Endothelial cell of umbilical vein (primary cell): ENCODE data around the gene IKZF1.

Experiments used
- CTCF ChIP-seq, 2 donors: IDR thresholded peaks; 1 replicate in 1 of 2; 2 replicates in 1 of 2; pipeline ENCODE4 v1.5.1; 2011; ENCODE audit warnings: low read length in 2 of 2, mild to moderate bottlenecking in 2 of 2, moderate library complexity in 2 of 2, control low read depth in 1 of 2, inconsistent platforms in 1 of 2, low read depth in 1 of 2; ENCODE audit not compliant: insufficient read depth in 1 of 2; ENCODE audit errors: extremely low read depth in 1 of 2
- EZH2 ChIP-seq: IDR thresholded peaks from 2 replicates; pipeline ENCODE4 v1.6.1; 2012; ENCODE audit warnings: borderline replicate concordance, low read depth, mild to moderate bottlenecking, moderate library complexity, low read length, inconsistent platforms; ENCODE audit not compliant: severe bottlenecking
- JUN ChIP-seq: IDR thresholded peaks from 2 replicates; pipeline ENCODE4 v1.6.1; 2011; ENCODE audit warnings: borderline replicate concordance, low read depth; ENCODE audit not compliant: insufficient read length, insufficient read depth
- MYC ChIP-seq: IDR thresholded peaks from one replicate; pipeline ENCODE4 v1.6.1; 2011; ENCODE audit warnings: mild to moderate bottlenecking, low read depth, low read length
- POLR2A ChIP-seq: IDR thresholded peaks from 2 replicates; pipeline ENCODE4 v1.6.1; 2012; ENCODE audit warnings: low read depth, mild to moderate bottlenecking, control low read depth, low read length

GRCh38 chr7:50296799-50297198 lies 7.7 kb upstream of the IKZF1 start:
- no peak for TF ChIP-seq POLR2A
- TF ChIP-seq CTCF (IDR thresholded peaks at IDR 0.05; ENCODE audit: extremely low read depth in 1 of 2, insufficient read depth in 1 of 2, low read depth in 1 of 2, low read length in 2 of 2) = no peak
- TF ChIP-seq EZH2 = no peak
- TF ChIP-seq MYC = no peak
- TF ChIP-seq JUN = no peak
